A549 (cell line): ENCODE results near the gene EMC8.

Experiments
- HOXA7 ChIP-seq: fragments of 250-450 bp; sonication (Bioruptor Pico); IDR thresholded peaks from 2 replicates; pipeline ENCODE4 v1.5.0; 2020; ENCODE audit warnings: mild to moderate bottlenecking, moderate library complexity
- MYC ChIP-seq: IDR thresholded peaks from 2 replicates; pipeline ENCODE4 v1.6.1; 2012; ENCODE audit warnings: mild to moderate bottlenecking, inconsistent platforms, low read length, improper control_type of control experiment, borderline replicate concordance
- POLR2A ChIP-seq: IDR thresholded peaks from 2 replicates; pipeline ENCODE4 v1.6.1; 2012; ENCODE audit warnings: mild to moderate bottlenecking, low read length
- ZNF302 ChIP-seq: fragments of 250-450 bp; sonication (Bioruptor Pico); IDR thresholded peaks from 2 replicates; pipeline ENCODE4 v1.9.0; 2021; ENCODE audit warnings: inconsistent platforms, mild to moderate bottlenecking, moderate library complexity
- TF ChIP-seq, protein P1 (sequence below): fragments of >200 bp; sonication (Bioruptor Twin); formaldehyde crosslinking; IDR thresholded peaks from 3 replicates; pipeline ENCODE4 v1.5.1; 2016
- TF ChIP-seq, protein P2 (sequence below): fragments of 200-600 bp; sonication (generic); IDR thresholded peaks from 2 replicates; pipeline ENCODE4 v1.6.1; 2016; ENCODE audit warnings: antibody characterized with exemption, mild to moderate bottlenecking, moderate library complexity

DNA sequence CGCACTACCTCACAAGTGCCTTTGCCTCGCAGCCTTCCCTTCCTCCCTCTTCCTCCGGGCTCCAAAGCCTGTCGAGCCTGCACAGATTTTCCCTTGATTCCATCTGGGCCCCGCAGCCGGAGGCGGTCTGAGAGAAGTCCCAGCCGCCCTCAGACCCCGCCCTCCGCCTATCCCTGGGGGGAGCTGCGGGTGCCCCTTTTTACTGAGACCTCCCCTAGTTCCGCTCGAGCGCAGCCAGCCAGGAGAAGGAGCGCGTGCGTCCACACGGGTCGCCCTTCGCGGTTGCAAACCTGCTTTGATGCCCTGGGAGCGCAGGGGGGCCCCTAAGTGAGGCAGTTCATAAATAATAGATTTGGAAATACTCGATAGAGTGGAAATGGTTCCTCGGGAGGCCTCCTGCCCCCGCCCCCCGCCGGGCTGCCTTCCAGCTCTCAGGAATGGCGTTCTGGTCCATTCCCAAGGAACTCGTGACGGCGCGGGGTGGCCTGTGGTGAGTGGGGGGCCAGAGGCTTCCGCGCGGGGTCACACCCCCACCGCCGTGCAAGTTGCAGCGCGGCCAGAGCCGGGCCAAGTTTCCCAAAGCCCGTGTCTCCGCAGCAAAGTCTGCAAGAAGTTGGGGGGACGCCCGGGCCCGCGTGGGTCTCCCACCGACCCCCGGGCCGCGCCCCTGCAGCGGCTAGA, 49.1 kb downstream of the EMC8 start:
- TF ChIP-seq, protein P1, sequence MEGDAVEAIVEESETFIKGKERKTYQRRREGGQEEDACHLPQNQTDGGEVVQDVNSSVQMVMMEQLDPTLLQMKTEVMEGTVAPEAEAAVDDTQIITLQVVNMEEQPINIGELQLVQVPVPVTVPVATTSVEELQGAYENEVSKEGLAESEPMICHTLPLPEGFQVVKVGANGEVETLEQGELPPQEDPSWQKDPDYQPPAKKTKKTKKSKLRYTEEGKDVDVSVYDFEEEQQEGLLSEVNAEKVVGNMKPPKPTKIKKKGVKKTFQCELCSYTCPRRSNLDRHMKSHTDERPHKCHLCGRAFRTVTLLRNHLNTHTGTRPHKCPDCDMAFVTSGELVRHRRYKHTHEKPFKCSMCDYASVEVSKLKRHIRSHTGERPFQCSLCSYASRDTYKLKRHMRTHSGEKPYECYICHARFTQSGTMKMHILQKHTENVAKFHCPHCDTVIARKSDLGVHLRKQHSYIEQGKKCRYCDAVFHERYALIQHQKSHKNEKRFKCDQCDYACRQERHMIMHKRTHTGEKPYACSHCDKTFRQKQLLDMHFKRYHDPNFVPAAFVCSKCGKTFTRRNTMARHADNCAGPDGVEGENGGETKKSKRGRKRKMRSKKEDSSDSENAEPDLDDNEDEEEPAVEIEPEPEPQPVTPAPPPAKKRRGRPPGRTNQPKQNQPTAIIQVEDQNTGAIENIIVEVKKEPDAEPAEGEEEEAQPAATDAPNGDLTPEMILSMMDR, result no peak
- TF ChIP-seq MYC (no peak), ZNF302 (CRISPR knock-in tag) (no peak), HOXA7 (no peak), POLR2A (no peak)
- TF ChIP-seq, protein P2, sequence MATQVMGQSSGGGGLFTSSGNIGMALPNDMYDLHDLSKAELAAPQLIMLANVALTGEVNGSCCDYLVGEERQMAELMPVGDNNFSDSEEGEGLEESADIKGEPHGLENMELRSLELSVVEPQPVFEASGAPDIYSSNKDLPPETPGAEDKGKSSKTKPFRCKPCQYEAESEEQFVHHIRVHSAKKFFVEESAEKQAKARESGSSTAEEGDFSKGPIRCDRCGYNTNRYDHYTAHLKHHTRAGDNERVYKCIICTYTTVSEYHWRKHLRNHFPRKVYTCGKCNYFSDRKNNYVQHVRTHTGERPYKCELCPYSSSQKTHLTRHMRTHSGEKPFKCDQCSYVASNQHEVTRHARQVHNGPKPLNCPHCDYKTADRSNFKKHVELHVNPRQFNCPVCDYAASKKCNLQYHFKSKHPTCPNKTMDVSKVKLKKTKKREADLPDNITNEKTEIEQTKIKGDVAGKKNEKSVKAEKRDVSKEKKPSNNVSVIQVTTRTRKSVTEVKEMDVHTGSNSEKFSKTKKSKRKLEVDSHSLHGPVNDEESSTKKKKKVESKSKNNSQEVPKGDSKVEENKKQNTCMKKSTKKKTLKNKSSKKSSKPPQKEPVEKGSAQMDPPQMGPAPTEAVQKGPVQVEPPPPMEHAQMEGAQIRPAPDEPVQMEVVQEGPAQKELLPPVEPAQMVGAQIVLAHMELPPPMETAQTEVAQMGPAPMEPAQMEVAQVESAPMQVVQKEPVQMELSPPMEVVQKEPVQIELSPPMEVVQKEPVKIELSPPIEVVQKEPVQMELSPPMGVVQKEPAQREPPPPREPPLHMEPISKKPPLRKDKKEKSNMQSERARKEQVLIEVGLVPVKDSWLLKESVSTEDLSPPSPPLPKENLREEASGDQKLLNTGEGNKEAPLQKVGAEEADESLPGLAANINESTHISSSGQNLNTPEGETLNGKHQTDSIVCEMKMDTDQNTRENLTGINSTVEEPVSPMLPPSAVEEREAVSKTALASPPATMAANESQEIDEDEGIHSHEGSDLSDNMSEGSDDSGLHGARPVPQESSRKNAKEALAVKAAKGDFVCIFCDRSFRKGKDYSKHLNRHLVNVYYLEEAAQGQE, result no peak
